ENCODE results near the gene DVL2. TPM values are rescaled to one million over a fixed set of nuclear protein-coding genes. Genes with fewer than 3 reads are reported as not detected.
A peak's percentile ranks its signal among the peaks of the same experiment; 100 is the strongest.

DVL2 gene
- total and polyA plus RNA-seq, 2 of the 13 experiments (the other 11 are each of a cell fraction or from before 2014, with no cell fraction given), result 5.7 to 38.2 TPM

GRCh38 chr17:7241783-7242716 is 7.7 kb upstream of the DVL2 start, which contains the start of gene GABARAP (continued):
- TF ChIP-seq IKZF5 (CRISPR knock-in tag; IDR thresholded peaks at IDR 0.05) (peak; percentile 20; the same call in 1 of the 2 replicates), TCF7 (IDR thresholded peaks at IDR 0.05; ENCODE audit: low read depth) (peak; percentile 24; the same call in 1 of the 2 replicates), ZNF101 (CRISPR knock-in tag; IDR thresholded peaks at IDR 0.05; ENCODE audit: borderline replicate concordance, low read depth) (0 out of 2 replicates have a peak, but pooled peaks have one; percentile 10), ZBTB38 (CRISPR knock-in tag; IDR thresholded peaks at IDR 0.05) (no peak; the same call in 1 of the 2 replicates), REL (CRISPR knock-in tag; conservative IDR thresholded peaks at IDR 0.05) (no peak), DR1 (CRISPR knock-in tag; IDR thresholded peaks at IDR 0.05) (no peak; the same call in 1 of the 2 replicates), MYC (CRISPR knock-in tag; IDR thresholded peaks at IDR 0.05; ENCODE audit: borderline replicate concordance) (peak; percentile 39; the same call in 1 of the 2 replicates), ZNF629 (CRISPR knock-in tag; conservative IDR thresholded peaks at IDR 0.05) (no peak), GLI4 (CRISPR knock-in tag; IDR thresholded peaks at IDR 0.05; ENCODE audit: borderline replicate concordance) (peak; percentile 44; the same call in 1 of the 2 replicates), HMGXB4 (CRISPR knock-in tag; IDR thresholded peaks at IDR 0.05; ENCODE audit: borderline replicate concordance in 1 of 2, low read depth in 1 of 2) (peak in 1 of 2 experiments; percentile 48; a peak in 1 of 4 replicates), KMT2B (CRISPR knock-in tag; IDR thresholded peaks at IDR 0.05) (0 out of 2 replicates have a peak, but pooled peaks have one; percentile 38), KMT2A (CRISPR knock-in tag; IDR thresholded peaks at IDR 0.05) (no peak; the same call in none of the 2 replicates), ZBTB40 (IDR thresholded peaks at IDR 0.05) (no peak), ZBTB40 (CRISPR knock-in tag; IDR thresholded peaks at IDR 0.05) (peak; percentile 56; the same call in 1 of the 2 replicates)

All from HepG2 (cell line).